Adipose tissue (tissue), 3 donors: ENCODE results near the gene PPP1R18. TPM values are rescaled to one million over a fixed set of nuclear protein-coding genes. Genes with fewer than 3 reads are reported as not detected.
"Not testable (repeated sequence)": the region's sequence is repeated elsewhere in the genome, so short reads cannot be mapped to it uniquely, and the experiment has no call there.

ENCODE experiments used
- H3K27ac ChIP-seq: one replicate; pipeline ENCODE4 v1.5.1; 2013; ENCODE audit warnings: low read depth, low read length
- WGBS, 3 donors: extraction: QIAGEN DNeasy Blood & Tissue Kit; methylation state at CpG; one replicate each; pipeline ENCODE4 v1.1.7; 2013; 5-methylcytosine and 5-hydroxymethylcytosine counted together
- polyA plus RNA-seq, 3 donors: library from polyadenylated mRNA; stranded (reverse); fragments of 200-250 nt; gene quantifications; one replicate each; pipeline ENCODE4 v1.2.3, GENCODE V29; 2013
- donor health status: healthy with polysubstance abuse.
- donor health status: Bipolar disorder and iron deficiency.
- donor health status: healthy.

Gene PPP1R18, protein sequence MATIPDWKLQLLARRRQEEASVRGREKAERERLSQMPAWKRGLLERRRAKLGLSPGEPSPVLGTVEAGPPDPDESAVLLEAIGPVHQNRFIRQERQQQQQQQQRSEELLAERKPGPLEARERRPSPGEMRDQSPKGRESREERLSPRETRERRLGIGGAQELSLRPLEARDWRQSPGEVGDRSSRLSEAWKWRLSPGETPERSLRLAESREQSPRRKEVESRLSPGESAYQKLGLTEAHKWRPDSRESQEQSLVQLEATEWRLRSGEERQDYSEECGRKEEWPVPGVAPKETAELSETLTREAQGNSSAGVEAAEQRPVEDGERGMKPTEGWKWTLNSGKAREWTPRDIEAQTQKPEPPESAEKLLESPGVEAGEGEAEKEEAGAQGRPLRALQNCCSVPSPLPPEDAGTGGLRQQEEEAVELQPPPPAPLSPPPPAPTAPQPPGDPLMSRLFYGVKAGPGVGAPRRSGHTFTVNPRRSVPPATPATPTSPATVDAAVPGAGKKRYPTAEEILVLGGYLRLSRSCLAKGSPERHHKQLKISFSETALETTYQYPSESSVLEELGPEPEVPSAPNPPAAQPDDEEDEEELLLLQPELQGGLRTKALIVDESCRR
- 100 to 1,000 TPM in 1 of 3 donors, 10 to 100 TPM in 1, 1 to 10 TPM in 1; 10.0 to 102 (median 75.8) TPM for polyA plus RNA-seq

GRCh38 chr6:30686009-30686907 lies at the start of gene PPP1R18:
Gene PPP1R18, minus strand, starts transcription at chr6:30686645. Its CDS starts 627 bp downstream, at chr6:30686018.
- WGBS, 3 donors: 1 to 8% (median 1%) methylated on average over 23 to 41 of the region's 41 CpGs
- H3K27ac ChIP-seq: peak within 1 kb of the TSS; percentile 100

DNA sequence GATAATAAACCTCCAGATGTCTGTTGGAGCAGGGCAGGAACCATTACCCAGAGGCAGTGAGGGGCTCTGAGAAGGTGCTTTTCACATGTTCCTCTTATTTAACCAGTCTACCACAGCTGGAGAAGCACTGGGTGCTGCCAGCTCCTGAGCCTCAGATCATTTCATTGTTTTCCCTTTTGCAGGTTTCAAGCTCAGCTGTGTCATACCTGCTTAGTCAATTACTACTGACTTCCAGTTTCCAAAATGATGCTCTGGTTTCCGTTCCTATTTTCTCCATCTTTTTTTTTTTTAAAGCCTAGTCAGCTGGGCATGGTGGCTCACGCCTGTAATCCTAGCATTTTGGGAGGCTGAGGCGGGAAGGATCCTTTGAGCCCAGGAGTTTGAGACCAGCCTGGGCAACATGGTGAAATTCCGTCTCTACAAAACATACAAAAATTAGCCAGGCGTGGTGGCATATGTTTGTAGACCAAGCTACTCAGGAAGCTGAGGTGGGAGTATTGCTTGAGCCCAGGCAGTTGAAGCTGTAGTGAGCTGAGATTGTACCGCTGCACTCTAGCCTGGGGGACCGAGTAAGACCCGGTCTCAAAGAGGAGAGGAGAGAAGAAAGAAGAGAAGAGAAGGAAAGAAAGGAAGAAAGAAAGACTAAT lies 49.3 kb upstream of the PPP1R18 start:
- H3K27ac ChIP-seq: no peak overlapping the region

GRCh38 chr6:30732237-30732943 lies 45.9 kb upstream of the PPP1R18 start:
- H3K27ac ChIP-seq: no peak overlapping the region
- WGBS, 3 donors: 90 to 95% (median 95%) methylated on average over 12 of the region's 12 CpGs

More for the DNA sequence above, 49.3 kb upstream of the PPP1R18 start:
- WGBS, 3 donors: 83 to 89% (median 85%) methylated on average over 8 of the region's 8 CpGs

DNA sequence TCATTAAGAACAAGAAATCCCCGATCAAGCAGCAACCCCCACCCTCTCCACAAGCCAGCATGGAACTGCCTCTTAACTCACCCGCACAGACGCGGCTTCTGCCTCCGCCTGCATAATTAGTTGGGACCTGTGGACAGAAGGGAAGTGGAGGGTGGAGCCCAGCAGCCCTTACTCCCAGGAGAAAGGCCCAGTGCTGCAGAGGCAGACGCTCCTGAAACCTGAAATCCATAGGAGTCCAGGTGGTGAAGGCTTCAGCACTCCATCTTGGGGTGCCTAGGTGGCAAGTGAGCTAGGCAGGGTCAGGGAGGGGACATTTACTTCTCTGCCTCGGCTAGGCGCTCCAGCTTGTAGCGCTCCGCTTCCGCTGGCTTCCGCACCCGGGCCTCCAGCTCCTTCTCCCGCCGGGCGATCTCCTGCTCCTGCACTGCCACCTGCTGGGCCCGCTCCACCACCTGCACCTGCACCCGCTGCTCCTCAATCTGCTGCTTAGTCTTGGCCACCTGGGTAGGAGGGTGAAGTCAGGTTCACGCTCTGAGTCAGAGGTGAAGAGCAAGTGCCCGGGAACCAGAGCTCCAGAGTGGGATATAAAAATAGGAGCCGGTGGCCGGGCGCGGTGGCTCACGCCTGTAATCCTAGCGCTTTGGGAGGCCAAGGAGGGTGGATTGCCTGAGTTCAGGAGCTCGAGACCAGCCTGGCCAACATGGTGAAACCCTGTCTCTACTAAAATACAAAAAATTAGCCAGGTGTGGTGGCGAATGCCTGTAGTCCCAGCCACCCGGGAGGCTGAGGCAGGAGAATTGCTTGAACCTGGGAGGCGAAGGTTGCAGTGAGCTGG lies 44.4 kb upstream of the PPP1R18 start:
- 29 to 46% (median 38%) methylated on average over 30 of the region's 30 CpGs for WGBS, 3 donors
- H3K27ac ChIP-seq: no peak overlapping the region

DNA sequence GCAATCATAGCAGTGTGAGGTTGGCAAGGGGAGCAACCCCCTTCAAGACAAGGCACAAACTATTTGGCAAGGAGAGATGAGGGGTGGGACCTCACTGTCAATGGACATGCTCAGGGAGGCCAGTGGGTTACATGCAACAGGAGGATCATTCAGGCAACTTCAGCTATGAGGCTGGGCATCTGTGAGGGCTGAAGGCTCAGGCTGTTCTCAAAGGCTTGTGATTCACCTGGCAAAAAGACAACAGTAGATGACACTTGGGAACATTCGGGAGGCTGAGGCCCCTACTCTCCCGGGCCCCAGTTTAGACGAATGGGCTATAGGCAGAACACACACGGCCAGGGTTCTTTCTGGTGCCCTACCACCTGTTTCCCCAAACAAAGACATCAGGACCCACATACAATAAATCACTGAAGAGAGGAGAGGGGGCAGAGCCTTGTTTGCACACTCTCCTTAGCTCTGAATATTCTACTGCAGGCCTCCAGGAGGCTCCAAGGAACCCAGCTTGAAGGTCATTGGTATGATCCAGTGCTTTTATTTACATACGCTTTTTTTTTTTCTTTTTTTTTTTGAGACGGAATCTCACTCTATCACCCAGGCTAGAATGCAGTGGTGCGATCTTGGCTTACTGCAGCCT lies 41.6 kb upstream of the PPP1R18 start:
- WGBS, 3 donors: 56 to 64% (median 61%) methylated on average over 7 of the region's 7 CpGs
- no peak overlapping the region for H3K27ac ChIP-seq

GRCh38 chr6:30726506-30727413 lies 40.3 kb upstream of the PPP1R18 start:
- 84 to 90% (median 89%) methylated on average over 8 to 11 of the region's 11 CpGs for WGBS, 3 donors
- no peak overlapping the region for H3K27ac ChIP-seq

DNA sequence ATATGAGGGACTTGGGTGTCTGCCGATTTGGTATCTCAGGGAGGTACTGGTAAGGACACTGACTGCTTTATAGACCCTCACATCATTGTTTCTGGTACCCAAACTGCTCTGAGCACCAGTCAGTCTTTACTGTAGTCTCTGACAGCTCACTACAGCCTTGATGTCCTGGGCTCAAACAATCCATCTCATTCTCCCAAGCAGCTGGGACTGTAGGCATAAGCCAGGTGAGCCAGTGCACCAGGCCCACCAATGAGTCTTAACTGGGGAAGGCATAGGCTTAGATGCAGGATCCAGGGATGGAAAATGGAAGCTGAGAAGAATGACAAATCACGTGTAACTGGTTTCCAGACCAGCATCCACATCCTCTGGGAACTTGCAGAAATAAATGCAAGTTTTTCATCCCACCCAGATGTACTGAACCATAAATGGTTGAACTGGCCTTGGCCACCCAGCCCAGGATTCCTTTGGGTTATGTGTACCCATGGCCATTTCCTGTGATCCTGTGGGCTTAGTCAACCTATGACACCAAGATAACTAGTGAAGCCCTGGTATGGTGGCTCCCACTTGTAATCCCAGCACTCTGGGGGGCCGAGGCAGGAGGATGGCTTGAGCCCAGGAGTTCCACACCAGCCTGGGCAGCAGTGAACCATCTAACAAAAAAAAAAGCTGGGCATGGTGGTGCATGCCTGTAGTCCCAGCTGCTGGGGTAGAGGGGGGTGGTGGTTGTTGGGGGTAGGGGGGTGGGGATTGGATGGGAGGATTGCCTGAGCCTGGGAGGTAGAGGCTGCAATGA lies 39.5 kb upstream of the PPP1R18 start:
- no peak overlapping the region for H3K27ac ChIP-seq
- WGBS, 3 donors: 59 to 72% (median 59%) methylated on average over 3 of the region's 3 CpGs

DNA sequence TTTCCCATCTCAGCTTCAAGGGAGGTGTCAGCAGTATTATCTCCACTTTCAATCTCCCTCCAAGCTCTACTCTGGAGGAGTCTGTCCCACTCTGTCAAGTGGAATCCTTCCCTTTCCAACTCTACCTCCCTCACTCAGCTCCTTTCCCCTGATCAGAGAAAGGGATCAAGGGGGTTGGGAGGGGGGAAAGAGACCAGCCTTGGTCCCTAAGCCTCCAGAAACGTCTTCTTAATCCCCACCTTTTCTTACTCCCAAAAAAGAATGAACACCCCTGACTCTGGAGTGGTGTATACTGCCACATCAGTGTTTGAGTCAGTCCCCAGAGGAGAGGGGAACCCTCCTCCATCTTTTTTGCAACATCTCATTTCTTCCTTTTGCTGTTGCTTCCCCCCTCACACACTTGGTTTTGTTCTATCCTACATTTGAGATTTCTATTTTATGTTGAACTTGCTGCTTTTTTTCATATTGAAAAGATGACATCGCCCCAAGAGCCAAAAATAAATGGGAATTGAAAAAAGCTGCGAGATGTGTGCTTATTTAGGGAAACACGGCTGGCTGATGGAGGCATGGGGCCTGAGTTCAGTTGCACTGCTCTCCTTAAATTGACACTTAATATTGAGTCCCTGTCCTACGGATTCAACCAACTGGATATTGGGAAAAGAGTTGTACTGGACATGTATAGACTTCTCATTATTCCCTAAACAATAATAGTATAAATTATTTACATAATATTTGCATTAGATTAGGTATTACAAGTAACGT lies 38.6 kb upstream of the PPP1R18 start:
- H3K27ac ChIP-seq: no peak overlapping the region
- 42 to 48% (median 46%) methylated on average over 6 of the region's 6 CpGs for WGBS, 3 donors

DNA sequence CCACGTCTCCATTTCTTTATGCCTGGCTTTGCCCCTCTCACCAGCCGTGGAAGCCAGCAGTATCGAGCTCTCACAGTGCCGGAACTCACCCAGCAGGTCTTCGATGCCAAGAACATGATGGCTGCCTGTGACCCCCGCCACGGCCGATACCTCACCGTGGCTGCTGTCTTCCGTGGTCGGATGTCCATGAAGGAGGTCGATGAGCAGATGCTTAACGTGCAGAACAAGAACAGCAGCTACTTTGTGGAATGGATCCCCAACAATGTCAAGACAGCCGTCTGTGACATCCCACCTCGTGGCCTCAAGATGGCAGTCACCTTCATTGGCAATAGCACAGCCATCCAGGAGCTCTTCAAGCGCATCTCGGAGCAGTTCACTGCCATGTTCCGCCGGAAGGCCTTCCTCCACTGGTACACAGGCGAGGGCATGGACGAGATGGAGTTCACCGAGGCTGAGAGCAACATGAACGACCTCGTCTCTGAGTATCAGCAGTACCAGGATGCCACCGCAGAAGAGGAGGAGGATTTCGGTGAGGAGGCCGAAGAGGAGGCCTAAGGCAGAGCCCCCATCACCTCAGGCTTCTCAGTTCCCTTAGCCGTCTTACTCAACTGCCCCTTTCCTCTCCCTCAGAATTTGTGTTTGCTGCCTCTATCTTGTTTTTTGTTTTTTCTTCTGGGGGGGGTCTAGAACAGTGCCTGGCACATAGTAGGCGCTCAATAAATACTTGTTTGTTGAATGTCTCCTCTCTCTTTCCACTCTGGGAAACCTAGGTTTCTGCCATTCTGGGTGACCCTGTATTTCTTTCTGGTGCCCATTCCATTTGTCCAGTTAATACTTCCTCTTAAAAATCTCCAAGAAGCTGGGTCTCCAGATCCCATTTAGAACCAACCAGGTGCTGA lies 37.6 kb upstream of the PPP1R18 start:
- 51 to 66% (median 63%) methylated on average over 29 of the region's 29 CpGs for WGBS, 3 donors
- not testable (repeated sequence) for H3K27ac ChIP-seq

GRCh38 chr6:30723159-30723842 lies 36.9 kb upstream of the PPP1R18 start:
- not testable (repeated sequence) for H3K27ac ChIP-seq
- 55 to 68% (median 65%) methylated on average over 16 of the region's 16 CpGs for WGBS, 3 donors

DNA sequence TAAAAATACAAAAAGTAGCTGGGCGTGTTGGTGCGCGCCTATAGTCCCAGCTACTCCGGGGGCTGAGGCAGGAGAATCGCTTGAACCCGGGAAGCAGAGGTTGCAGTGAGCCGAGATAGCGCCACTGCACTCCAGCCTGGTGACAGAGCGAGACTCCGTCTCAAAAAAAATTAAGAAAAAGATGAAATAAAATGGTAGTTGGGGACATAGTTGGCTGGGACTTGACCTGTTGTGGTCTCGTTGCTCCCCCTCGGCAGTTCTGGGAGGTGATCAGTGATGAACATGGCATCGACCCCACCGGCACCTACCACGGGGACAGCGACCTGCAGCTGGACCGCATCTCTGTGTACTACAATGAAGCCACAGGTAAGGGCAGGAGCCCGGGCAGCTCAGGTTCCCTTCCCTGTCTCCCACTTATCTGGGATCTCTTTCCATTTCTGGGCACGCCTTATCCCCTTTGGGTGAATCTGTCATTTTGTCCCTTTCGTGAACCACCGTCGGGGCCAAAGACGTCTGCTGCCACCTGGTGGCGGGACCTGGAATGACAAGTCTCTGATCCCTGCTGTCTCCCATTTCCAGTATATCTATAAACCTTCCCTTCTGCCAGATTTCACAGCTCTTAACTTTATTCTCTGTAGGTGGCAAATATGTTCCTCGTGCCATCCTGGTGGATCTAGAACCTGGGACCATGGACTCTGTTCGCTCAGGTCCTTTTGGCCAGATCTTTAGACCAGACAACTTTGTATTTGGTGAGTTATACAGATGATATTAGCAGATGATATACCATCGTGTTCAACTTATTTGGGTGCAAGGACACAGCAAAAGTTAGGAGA lies 36.1 kb upstream of the PPP1R18 start:
- 13 to 28% (median 16%) methylated on average over 27 of the region's 27 CpGs for WGBS, 3 donors
- H3K27ac ChIP-seq: peak overlapping the region; percentile 69

- not testable (repeated sequence) for H3K27ac ChIP-seq
- 4 to 25% (median 6%) methylated on average over 10 of the region's 10 CpGs for WGBS, 3 donors
These were observed 35.5 kb upstream of the PPP1R18 start for GRCh38 chr6:30722025-30722279.
